A549 (cell line): ENCODE data around the gene HGF.

Source experiments
- CEBPB ChIP-seq, 2 experiments: fragments of >200 bp in 1 of 2; sonication (Bioruptor Twin) in 1 of 2; formaldehyde crosslinking in 1 of 2; IDR thresholded peaks; 2 replicates each; pipeline ENCODE4 v1.6.1; 2012 to 2016
- FOSL2 ChIP-seq, 2 experiments: fragments of 450-650 bp in 1 of 2; fragments of >200 bp in 1 of 2; sonication (Bioruptor Twin) in 1 of 2; formaldehyde crosslinking; IDR thresholded peaks; 2 replicates each; pipeline versions ENCODE4 v1.5.0 to v1.6.1; 2016 to 2020; ENCODE audit warnings: mild to moderate bottlenecking in 1 of 2, moderate library complexity in 1 of 2
- JUN ChIP-seq, 2 experiments: fragments of >200 bp; sonication (Bioruptor Twin); formaldehyde crosslinking; IDR thresholded peaks; 2 replicates in 1 of 2; 3 replicates in 1 of 2; pipeline ENCODE4 v1.6.1; 2016 to 2017
- MYC ChIP-seq: IDR thresholded peaks from 2 replicates; pipeline ENCODE4 v1.6.1; 2012; ENCODE audit warnings: mild to moderate bottlenecking, inconsistent platforms, low read length, improper control_type of control experiment, borderline replicate concordance
- NR3C1 ChIP-seq: fragments of >200 bp; sonication (Bioruptor Twin); formaldehyde crosslinking; IDR thresholded peaks from 3 replicates; pipeline ENCODE4 v1.6.1; 2017
- PHF8 ChIP-seq: fragments of 200-600 bp; sonication (generic); IDR thresholded peaks from 2 replicates; pipeline ENCODE4 v1.6.1; 2016; ENCODE audit warnings: low read depth, mild to moderate bottlenecking, antibody characterized with exemption, moderate library complexity, borderline replicate concordance
- POLR2A ChIP-seq: IDR thresholded peaks from 2 replicates; pipeline ENCODE4 v1.6.1; 2012; ENCODE audit warnings: mild to moderate bottlenecking, low read length
- SREBF2 ChIP-seq: fragments of 450-650 bp; IDR thresholded peaks from 2 replicates; pipeline ENCODE4 v1.6.1; 2014; ENCODE audit warnings: mild to moderate bottlenecking, moderate library complexity
- ZC3H11A ChIP-seq: fragments of 450-650 bp; IDR thresholded peaks from 2 replicates; pipeline ENCODE4 v1.6.1; 2014; ENCODE audit warnings: antibody characterized with exemption, mild to moderate bottlenecking
- ZFP36 ChIP-seq: fragments of 450-650 bp; IDR thresholded peaks from 2 replicates; pipeline ENCODE4 v1.6.1; 2014; ENCODE audit warnings: borderline replicate concordance; ENCODE audit not compliant: partially characterized antibody
- TF ChIP-seq, protein P1 (sequence below): fragments of >200 bp; sonication (Bioruptor Twin); formaldehyde crosslinking; IDR thresholded peaks from 3 replicates; pipeline ENCODE4 v1.5.1; 2016
- TF ChIP-seq, protein P2 (sequence below): fragments of 250-450 bp; sonication (Bioruptor Pico); IDR thresholded peaks from 2 replicates; pipeline ENCODE4 v1.5.0; 2021; ENCODE audit warnings: mild to moderate bottlenecking, moderate library complexity, borderline replicate concordance
- TF ChIP-seq, protein P3 (sequence below): IDR thresholded peaks from 2 replicates; pipeline ENCODE4 v1.6.1; 2012

DNA sequence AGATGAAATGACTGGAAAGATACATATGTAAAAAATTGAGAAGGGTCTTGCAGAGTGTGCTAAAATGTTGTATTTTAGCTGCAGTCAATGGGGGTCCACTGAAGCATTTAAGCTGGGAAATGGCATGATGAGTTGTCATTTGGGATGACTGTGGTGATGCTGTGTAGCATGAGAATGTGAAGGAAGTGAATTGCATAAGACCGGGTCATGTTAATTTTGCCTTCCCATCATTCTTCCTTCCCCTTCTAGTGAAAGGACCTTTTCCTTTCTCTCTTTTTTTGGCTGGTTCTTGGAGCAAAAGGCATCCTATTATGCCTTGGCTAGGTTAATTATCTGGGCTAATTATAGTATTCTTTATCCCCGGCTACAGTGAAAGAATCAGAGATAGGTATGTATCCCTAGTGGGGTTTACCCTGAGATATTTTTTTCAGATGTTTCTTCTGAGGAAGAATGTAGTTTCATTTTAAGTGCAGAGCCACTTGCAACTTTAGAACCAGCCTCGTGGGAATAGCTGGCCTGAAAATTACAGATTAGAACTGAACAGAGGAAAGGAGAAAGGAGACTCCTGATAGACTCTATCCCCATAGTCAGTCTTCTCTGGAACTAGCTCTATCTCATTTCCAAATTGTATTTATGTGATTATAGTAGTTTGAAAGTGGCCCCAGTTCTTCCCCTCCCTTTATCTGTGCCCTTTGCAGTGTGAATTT, 93.6 kb downstream of the HGF start:
- TF ChIP-seq, protein P1, sequence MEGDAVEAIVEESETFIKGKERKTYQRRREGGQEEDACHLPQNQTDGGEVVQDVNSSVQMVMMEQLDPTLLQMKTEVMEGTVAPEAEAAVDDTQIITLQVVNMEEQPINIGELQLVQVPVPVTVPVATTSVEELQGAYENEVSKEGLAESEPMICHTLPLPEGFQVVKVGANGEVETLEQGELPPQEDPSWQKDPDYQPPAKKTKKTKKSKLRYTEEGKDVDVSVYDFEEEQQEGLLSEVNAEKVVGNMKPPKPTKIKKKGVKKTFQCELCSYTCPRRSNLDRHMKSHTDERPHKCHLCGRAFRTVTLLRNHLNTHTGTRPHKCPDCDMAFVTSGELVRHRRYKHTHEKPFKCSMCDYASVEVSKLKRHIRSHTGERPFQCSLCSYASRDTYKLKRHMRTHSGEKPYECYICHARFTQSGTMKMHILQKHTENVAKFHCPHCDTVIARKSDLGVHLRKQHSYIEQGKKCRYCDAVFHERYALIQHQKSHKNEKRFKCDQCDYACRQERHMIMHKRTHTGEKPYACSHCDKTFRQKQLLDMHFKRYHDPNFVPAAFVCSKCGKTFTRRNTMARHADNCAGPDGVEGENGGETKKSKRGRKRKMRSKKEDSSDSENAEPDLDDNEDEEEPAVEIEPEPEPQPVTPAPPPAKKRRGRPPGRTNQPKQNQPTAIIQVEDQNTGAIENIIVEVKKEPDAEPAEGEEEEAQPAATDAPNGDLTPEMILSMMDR: no peak
- no peak for TF ChIP-seq MYC
- TF ChIP-seq POLR2A: no peak
- TF ChIP-seq NR3C1: no peak
- no peak for TF ChIP-seq SREBF2
- TF ChIP-seq ZC3H11A: no peak
- TF ChIP-seq FOSL2 (IDR thresholded peaks at IDR 0.05): no peak
- TF ChIP-seq FOSL2 (CRISPR knock-in tag; IDR thresholded peaks at IDR 0.05): no peak
- TF ChIP-seq, protein P2, sequence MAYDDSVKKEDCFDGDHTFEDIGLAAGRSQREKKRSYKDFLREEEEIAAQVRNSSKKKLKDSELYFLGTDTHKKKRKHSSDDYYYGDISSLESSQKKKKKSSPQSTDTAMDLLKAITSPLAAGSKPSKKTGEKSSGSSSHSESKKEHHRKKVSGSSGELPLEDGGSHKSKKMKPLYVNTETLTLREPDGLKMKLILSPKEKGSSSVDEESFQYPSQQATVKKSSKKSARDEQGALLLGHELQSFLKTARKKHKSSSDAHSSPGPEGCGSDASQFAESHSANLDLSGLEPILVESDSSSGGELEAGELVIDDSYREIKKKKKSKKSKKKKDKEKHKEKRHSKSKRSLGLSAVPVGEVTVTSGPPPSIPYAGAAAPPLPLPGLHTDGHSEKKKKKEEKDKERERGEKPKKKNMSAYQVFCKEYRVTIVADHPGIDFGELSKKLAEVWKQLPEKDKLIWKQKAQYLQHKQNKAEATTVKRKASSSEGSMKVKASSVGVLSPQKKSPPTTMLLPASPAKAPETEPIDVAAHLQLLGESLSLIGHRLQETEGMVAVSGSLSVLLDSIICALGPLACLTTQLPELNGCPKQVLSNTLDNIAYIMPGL (CRISPR knock-in tag): no peak
- TF ChIP-seq ZFP36: no peak
- TF ChIP-seq, protein P3, sequence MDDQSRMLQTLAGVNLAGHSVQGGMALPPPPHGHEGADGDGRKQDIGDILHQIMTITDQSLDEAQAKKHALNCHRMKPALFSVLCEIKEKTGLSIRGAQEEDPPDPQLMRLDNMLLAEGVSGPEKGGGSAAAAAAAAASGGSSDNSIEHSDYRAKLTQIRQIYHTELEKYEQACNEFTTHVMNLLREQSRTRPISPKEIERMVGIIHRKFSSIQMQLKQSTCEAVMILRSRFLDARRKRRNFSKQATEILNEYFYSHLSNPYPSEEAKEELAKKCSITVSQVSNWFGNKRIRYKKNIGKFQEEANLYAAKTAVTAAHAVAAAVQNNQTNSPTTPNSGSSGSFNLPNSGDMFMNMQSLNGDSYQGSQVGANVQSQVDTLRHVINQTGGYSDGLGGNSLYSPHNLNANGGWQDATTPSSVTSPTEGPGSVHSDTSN: no peak
- TF ChIP-seq CEBPB (IDR thresholded peaks at IDR 0.05): no peak
- no peak for TF ChIP-seq PHF8
- no peak for TF ChIP-seq JUN (IDR thresholded peaks at IDR 0.05)
